ENCODE measurements around the gene RIPPLY3.

The RIPPLY3 gene

DNA sequence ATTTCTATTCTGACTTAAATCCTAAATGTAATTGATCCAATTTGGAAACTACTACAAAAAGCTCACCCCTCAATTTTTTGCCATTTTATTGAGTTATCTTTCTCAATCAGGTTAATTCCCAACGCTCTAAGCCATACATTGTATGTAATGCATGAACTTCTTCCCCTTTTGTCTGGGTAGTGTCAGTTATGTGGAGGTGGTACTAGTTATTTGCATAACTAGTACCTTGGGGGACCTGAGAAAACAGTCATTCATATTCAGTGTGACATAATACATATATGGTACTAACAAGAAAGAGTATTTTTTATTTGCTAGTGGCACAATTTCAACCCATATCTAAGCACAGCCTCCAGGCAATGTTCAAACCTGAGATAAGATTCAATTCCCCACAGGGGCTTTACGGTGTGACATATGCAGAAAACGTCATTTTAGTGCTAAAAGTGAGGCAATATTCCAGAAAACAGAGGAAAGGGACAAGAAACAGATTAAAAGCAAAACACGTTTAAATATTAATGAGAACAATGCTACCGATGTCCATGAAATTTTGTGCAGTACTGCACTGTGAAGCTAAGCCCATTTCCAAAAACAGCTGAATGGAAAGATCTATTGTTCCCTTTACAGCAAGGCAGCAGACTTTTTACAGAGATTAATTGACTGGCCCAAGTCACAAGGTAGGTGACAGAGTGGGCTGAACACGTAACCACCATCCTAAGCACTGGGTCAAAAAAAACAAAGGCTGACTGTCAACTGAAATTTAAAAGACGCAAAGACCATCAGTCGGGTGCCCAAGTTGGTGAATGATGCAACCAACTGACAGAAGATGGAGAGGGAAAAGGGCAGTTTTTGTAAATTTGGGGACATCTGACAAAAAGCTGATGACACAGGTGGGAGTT lies 41.4 kb upstream of the RIPPLY3 start:
- TF ChIP-seq, protein P1, sequence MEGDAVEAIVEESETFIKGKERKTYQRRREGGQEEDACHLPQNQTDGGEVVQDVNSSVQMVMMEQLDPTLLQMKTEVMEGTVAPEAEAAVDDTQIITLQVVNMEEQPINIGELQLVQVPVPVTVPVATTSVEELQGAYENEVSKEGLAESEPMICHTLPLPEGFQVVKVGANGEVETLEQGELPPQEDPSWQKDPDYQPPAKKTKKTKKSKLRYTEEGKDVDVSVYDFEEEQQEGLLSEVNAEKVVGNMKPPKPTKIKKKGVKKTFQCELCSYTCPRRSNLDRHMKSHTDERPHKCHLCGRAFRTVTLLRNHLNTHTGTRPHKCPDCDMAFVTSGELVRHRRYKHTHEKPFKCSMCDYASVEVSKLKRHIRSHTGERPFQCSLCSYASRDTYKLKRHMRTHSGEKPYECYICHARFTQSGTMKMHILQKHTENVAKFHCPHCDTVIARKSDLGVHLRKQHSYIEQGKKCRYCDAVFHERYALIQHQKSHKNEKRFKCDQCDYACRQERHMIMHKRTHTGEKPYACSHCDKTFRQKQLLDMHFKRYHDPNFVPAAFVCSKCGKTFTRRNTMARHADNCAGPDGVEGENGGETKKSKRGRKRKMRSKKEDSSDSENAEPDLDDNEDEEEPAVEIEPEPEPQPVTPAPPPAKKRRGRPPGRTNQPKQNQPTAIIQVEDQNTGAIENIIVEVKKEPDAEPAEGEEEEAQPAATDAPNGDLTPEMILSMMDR (IDR thresholded peaks at IDR 0.05; ENCODE audit: low read length, missing control alignments): no peak
- peak overlapping the region; percentile 66 for H3K4me3 ChIP-seq (replicated peaks; ENCODE audit: low read depth, low read length)
- DNase-seq (ENCODE audit: low read depth): no peak

DNA sequence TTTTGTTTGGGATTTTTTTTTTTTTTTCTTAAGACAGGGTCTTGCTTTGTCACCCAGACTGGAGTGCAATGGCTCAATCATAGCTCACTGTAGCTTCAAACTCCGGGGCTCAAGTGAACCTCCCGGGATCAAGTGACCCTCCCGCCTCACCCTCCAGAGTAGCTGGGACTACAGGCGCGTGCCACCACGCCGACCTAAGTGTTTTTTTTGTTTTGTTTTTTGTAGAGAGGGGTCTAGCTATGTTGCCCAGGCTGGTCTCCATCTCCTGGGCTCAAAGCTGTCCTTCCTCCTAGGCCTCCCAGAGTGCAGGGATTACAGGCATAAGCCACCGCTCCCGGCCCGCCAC lies 40.8 kb upstream of the RIPPLY3 start:
- DNase-seq (ENCODE audit: low read depth): no peak

DNA sequence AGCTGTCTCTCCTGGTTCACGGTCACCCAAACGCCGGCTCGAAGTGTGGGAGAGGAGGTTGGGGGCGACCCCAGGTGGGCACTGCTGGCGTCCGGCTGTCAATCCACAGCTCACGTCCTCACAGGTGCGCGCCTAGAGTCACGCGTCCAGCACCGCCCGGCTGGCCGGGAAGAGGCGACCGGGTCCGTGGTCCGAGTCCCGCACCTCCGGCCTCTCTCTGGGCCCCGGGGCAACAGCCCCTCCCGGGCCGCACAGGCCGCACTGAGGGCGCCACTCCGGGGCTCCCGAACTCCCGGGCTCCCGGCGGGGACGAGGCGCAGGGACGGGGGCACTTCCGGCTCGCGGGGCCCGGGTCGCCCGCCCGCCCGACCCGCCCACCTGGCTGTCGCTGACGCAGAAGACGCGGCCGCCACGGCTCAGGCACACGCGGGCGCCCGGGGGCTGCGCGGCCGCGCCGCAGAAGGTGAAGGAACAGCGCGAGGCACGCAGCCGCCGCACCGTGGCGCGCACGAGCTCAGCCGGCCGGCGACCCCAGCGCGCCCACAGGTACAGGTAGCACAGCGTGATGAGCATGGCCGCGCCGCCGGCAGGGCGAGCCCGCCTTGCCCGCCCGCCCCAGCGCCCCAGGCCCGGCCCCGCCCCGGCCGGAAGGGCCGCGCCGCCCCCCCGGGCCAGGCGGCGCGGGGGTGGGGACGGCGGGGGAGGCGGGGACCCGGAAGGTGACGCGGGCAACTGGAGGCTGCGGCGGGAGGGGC lies 40.3 kb upstream of the RIPPLY3 start, which contains the start of gene HLCS:
Gene HLCS (minus strand): TSS at position 604 of the 755 bp plus-strand sequence. CDS start 31 bp downstream, at position 573.
- peak within 1 kb of the TSS; percentile 66 for H3K4me3 ChIP-seq (replicated peaks; ENCODE audit: low read depth, low read length)
- peak; percentile 51 for DNase-seq (ENCODE audit: low read depth)
- TF ChIP-seq, protein P1 (IDR thresholded peaks at IDR 0.05; ENCODE audit: low read length, missing control alignments): no peak

More for the DNA sequence above, 40.8 kb upstream of the RIPPLY3 start:
- TF ChIP-seq, protein P1 (IDR thresholded peaks at IDR 0.05; ENCODE audit: low read length, missing control alignments): no peak
- H3K4me3 ChIP-seq (replicated peaks; ENCODE audit: low read depth, low read length): peak overlapping the region; percentile 66

DNA sequence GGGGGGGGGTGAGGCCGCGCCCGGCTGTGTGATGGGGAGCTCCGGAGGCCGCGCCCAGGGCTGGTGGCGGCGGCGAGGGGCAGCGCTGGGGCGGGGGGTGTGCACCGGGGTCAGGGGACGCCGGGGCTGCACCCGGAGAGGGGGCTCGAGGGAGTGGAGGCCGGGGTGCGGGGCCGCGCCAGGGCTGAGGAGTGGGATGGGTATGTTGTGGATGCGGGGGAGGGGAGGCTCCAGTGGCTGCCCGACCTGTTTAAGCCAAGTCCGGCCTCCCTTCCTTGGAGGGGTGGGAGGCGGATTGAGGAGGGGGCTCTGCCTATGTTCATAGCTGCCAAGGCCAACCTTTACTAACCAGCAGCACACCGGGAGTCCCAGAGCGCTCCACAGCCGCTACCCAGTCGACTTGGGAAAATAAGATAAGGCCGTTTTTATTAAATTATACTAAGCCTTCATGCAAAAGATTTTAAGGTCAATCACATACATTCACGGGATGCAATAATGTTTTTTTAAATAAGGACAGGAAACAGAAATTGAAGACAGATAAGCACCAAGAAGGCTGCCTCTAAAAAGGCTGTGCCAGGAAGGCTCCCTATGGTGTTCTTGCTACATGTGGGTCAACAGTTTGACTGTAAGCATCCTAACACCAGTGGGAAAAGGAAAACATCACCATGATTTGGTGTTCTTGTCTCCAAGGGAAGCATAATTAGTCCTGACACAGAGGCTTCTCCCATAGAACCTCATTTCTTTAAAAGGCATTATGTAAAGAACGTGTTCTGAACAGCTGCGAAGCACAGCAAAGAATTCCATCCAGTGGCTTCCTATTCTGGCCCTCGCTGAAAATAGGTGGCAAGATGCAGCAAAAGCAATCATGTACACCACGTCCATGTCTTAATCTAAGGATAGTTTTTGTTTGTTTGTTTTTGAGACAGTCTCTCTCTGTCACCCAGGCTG lies 39.4 kb upstream of the RIPPLY3 start:
- DNase-seq (ENCODE audit: low read depth): no peak
- TF ChIP-seq, protein P1 (IDR thresholded peaks at IDR 0.05; ENCODE audit: low read length, missing control alignments): no peak

DNA sequence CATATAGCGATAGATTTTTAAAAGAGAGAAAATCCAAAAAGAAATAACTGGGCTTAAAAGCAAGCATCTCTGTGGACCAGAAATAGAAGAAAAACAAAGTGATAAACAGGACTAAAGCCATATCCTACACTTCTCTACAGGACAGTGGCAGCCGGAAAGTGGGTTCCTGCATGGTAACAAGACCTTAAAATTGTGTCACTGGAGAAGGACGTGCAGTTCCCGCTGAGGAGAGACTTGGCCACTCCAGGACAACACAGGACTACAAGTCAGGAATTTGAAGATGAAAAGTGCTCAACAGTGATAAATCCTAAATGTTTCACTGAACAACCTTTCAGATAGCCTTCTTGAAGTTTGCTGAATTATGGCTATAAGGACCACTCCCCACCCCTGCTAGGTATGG lies 38.1 kb upstream of the RIPPLY3 start:
- no peak overlapping the region for H3K4me3 ChIP-seq (replicated peaks; ENCODE audit: low read depth, low read length)
- TF ChIP-seq, protein P1 (IDR thresholded peaks at IDR 0.05; ENCODE audit: low read length, missing control alignments): no peak
- no peak for DNase-seq (ENCODE audit: low read depth)

More for the DNA sequence above, 39.4 kb upstream of the RIPPLY3 start:
- peak overlapping the region; percentile 66 for H3K4me3 ChIP-seq (replicated peaks; ENCODE audit: low read depth, low read length)

DNA sequence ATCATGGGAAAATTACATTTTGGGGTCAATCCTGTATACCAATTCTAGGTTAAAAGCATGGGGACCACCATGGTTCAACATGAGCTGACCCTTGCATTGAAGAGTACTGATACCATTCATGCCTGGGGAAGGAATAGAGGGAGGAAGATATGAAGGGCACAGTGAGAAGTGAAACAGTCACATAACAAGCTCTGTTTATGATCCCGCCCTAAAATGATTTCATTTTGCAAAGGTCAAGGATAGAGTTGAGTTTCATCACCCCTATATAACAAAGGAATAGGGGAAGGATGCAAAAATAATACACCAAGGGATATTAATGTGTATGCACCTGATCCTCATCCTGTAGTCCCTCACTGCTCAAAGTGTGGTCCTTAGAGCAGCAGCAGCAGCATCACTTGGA lies 37.5 kb upstream of the RIPPLY3 start:
- TF ChIP-seq, protein P1 (IDR thresholded peaks at IDR 0.05; ENCODE audit: low read length, missing control alignments): no peak
- DNase-seq (ENCODE audit: low read depth): no peak
- no peak overlapping the region for H3K4me3 ChIP-seq (replicated peaks; ENCODE audit: low read depth, low read length)

Data from fibroblast of pulmonary artery (primary cell).